ENCODE measurements around the gene VWDE. TPM values are rescaled to one million over a fixed set of nuclear protein-coding genes. Genes with fewer than 3 reads are reported as not detected.
"Not testable (repeated sequence)": the region's sequence is repeated elsewhere in the genome, so short reads cannot be mapped to it uniquely, and the experiment has no call there.

VWDE gene
- polyA plus RNA-seq, 4 donors: 2.6 to 7.0 (median 5.5) TPM

- no peak for DNase-seq (ENCODE audit: low read depth in 4 of 4, low spot score in 2 of 4)
These were observed 1.3 kb downstream of the VWDE start for GRCh38 chr7:12402365-12402725.

- no peak for DNase-seq (ENCODE audit: low read depth in 4 of 4, low spot score in 2 of 4)
These were observed 1.9 kb downstream of the VWDE start for GRCh38 chr7:12401538-12402364.

GRCh38 chr7:12398186-12398585 lies 5.5 kb downstream of the VWDE start:
- DNase-seq (ENCODE audit: low read depth in 4 of 4, low spot score in 2 of 4): no peak

GRCh38 chr7:12397671-12398070 lies 6.0 kb downstream of the VWDE start:
- no peak for DNase-seq (ENCODE audit: low read depth in 4 of 4, low spot score in 2 of 4)

GRCh38 chr7:12396670-12397069 lies 7.0 kb downstream of the VWDE start:
- DNase-seq (ENCODE audit: low read depth in 4 of 4, low spot score in 2 of 4): not testable (repeated sequence)

GRCh38 chr7:12391922-12392615 lies 11.6 kb downstream of the VWDE start:
- DNase-seq (ENCODE audit: low read depth in 4 of 4, low spot score in 2 of 4): no peak

- DNase-seq (ENCODE audit: low read depth in 4 of 4, low spot score in 2 of 4): peak in 1 of 4 donors; percentile 24
These were observed 14.5 kb downstream of the VWDE start for GRCh38 chr7:12389089-12389700.

GRCh38 chr7:12386313-12386740 lies 17.3 kb downstream of the VWDE start:
- no peak for DNase-seq (ENCODE audit: low read depth in 4 of 4, low spot score in 2 of 4)

- no peak for DNase-seq (ENCODE audit: low read depth in 4 of 4, low spot score in 2 of 4)
These were observed 18.3 kb downstream of the VWDE start for GRCh38 chr7:12385364-12385786.

- no peak for DNase-seq (ENCODE audit: low read depth in 4 of 4, low spot score in 2 of 4)
These were observed 20.3 kb downstream of the VWDE start for GRCh38 chr7:12383377-12383776.

- DNase-seq (ENCODE audit: low read depth in 4 of 4, low spot score in 2 of 4): no peak
These were observed 25.3 kb downstream of the VWDE start for GRCh38 chr7:12378389-12378788.

- no peak for DNase-seq (ENCODE audit: low read depth in 4 of 4, low spot score in 2 of 4)
These were observed 26.3 kb downstream of the VWDE start for GRCh38 chr7:12377406-12377805.

- no peak for DNase-seq (ENCODE audit: low read depth in 4 of 4, low spot score in 2 of 4)
These were observed 29.9 kb downstream of the VWDE start for GRCh38 chr7:12373580-12374263.

- no peak for DNase-seq (ENCODE audit: low read depth in 4 of 4, low spot score in 2 of 4)
These were observed 33.4 kb downstream of the VWDE start for GRCh38 chr7:12370249-12370648.

- no peak for DNase-seq (ENCODE audit: low read depth in 4 of 4, low spot score in 2 of 4)
These were observed 33.9 kb downstream of the VWDE start for GRCh38 chr7:12369756-12370155.

GRCh38 chr7:12369072-12369471 lies 34.6 kb downstream of the VWDE start:
- no peak for DNase-seq (ENCODE audit: low read depth in 4 of 4, low spot score in 2 of 4)

- no peak for DNase-seq (ENCODE audit: low read depth in 4 of 4, low spot score in 2 of 4)
These were observed 42.7 kb downstream of the VWDE start for GRCh38 chr7:12360948-12361347.

GRCh38 chr7:12358694-12359093 lies 45.0 kb downstream of the VWDE start:
- DNase-seq (ENCODE audit: low read depth in 4 of 4, low spot score in 2 of 4): no peak

- no peak for DNase-seq (ENCODE audit: low read depth in 4 of 4, low spot score in 2 of 4)
These were observed 46.2 kb downstream of the VWDE start for GRCh38 chr7:12357508-12357907.

GRCh38 chr7:12351843-12352242 lies 51.8 kb downstream of the VWDE start:
- DNase-seq (ENCODE audit: low read depth in 4 of 4, low spot score in 2 of 4): no peak

- DNase-seq (ENCODE audit: low read depth in 4 of 4, low spot score in 2 of 4): no peak
These were observed 52.7 kb downstream of the VWDE start for GRCh38 chr7:12350971-12351370.
